ENCODE data around the gene SNPH. TPM values are rescaled to one million over a fixed set of nuclear protein-coding genes. Genes with fewer than 3 reads are reported as not detected.

Gene SNPH
- total RNA-seq, 2 experiments from 2014 or later = 12.8 to 13.0 TPM

GRCh38 chr20:1327827-1328679 is 62.0 kb downstream of the SNPH start:
- no peak for TF ChIP-seq CTCF (IDR thresholded peaks at IDR 0.05)
- peaks cover 32% of the 10 kb centered on the region for H3K36me3 Mint-ChIP-seq (ENCODE audit: low read depth)
- no peaks in the 10 kb centered on the region for H3K9me3 Mint-ChIP-seq
- no peak overlapping the region for H3K27ac Mint-ChIP-seq
- peaks cover 19% of the 10 kb centered on the region for H3K36me3 ChIP-seq (ENCODE audit: insufficient read depth, low read length)
- H3K27me3 ChIP-seq (ENCODE audit: control insufficient read depth in 1 of 2, insufficient read depth in 2 of 2, low read length in 2 of 2) = no peaks in the 10 kb centered on the region
- ChIA-PET POLR2A (interaction anchor here (1.5 kb wide), 1 partner anchor 107 kb away, joined by 4 read pairs; no protein-coding TSS in a partner anchor), CTCF (no interaction called here)
- H3K4me3 Mint-ChIP-seq = peak overlapping the region; percentile 35
- H3K9me3 ChIP-seq (ENCODE audit: control insufficient read depth in 1 of 2, insufficient read depth in 1 of 2, low read length in 2 of 2) = no peaks in the 10 kb centered on the region
- H3K27ac ChIP-seq (ENCODE audit: low read depth in 1 of 2, low read length in 2 of 2) = peak overlapping the region in 1 of 2 donors; percentile 23
- ATAC-seq (ENCODE audit: poor library complexity) (no peak), DNase-seq (peak in 2 of 14 experiments; percentile 9 to 20)
- H3K4me1 Mint-ChIP-seq (ENCODE audit: low read depth) = peaks cover 38% of the 10 kb centered on the region
- intact Hi-C loops (cut with DNase I, micrococcal nuclease) = loop anchor here (2.0 to 10.0 kb wide), 3 partner anchors 63 to 211 kb away; partner anchors contain the start of genes NSFL1C (in 1 of the 2), PSMF1 (in 1 of the 2) and SNPH (in 1 of the 2)
- H3K4me1 ChIP-seq (ENCODE audit: insufficient read depth, low read length) = peaks cover 60% of the 10 kb centered on the region
- no peak overlapping the region for H3K4me3 ChIP-seq (ENCODE audit: low read length)
- no peaks in the 10 kb centered on the region for H3K27me3 Mint-ChIP-seq

GRCh38 chr20:1328680-1329330 is 62.7 kb downstream of the SNPH start, which contains the start of gene SDCBP2:
Gene SDCBP2, minus strand, starts transcription at chr20:1329139. Its CDS starts 8,723 bp downstream, at chr20:1320416.
- H3K4me3 ChIP-seq (ENCODE audit: low read length) = no peak within 1 kb of the TSS
- peaks cover 60% of the 10 kb centered on the region for H3K4me1 ChIP-seq (ENCODE audit: insufficient read depth, low read length)
- peaks cover 38% of the 10 kb centered on the region for H3K36me3 Mint-ChIP-seq (ENCODE audit: low read depth)
- ChIA-PET POLR2A (no interaction called here), CTCF (interaction anchor here (1.6 kb wide), 1 partner anchor 138 kb away, joined by 5 read pairs; the partner anchor contains the start of gene NSFL1C)
- ATAC-seq (ENCODE audit: poor library complexity) = no peak
- DNase-seq = peak in 2 of 14 experiments; percentile 6 to 27
- no peak for TF ChIP-seq CTCF (IDR thresholded peaks at IDR 0.05)
- H3K4me3 Mint-ChIP-seq = peak within 1 kb of the TSS; percentile 35
- H3K9me3 ChIP-seq (ENCODE audit: control insufficient read depth in 1 of 2, insufficient read depth in 1 of 2, low read length in 2 of 2) = no peaks in the 10 kb centered on the region
- no peaks in the 10 kb centered on the region for H3K27me3 ChIP-seq (ENCODE audit: control insufficient read depth in 1 of 2, insufficient read depth in 2 of 2, low read length in 2 of 2)
- H3K36me3 ChIP-seq (ENCODE audit: insufficient read depth, low read length) = peaks cover 24% of the 10 kb centered on the region
- H3K4me1 Mint-ChIP-seq (ENCODE audit: low read depth) = peaks cover 38% of the 10 kb centered on the region
- peak within 1 kb of the TSS in 1 of 2 donors; percentile 23 for H3K27ac ChIP-seq (ENCODE audit: low read depth in 1 of 2, low read length in 2 of 2)
- intact Hi-C loops (cut with DNase I, micrococcal nuclease) = loop anchor here (5.0 to 10.0 kb wide), 2 partner anchors 64 to 212 kb away; partner anchors contain the start of genes PSMF1 (in 1 of the 2) and SNPH (in 1 of the 2)
- H3K27ac Mint-ChIP-seq = no peak within 1 kb of the TSS
- H3K27me3 Mint-ChIP-seq = no peaks in the 10 kb centered on the region
- no peaks in the 10 kb centered on the region for H3K9me3 Mint-ChIP-seq

- intact Hi-C loops (cut with DNase I, micrococcal nuclease) = no loop called here
- DNase-seq (peak in 12 of 14 experiments; percentile 18 to 80 (median 41)), ATAC-seq (ENCODE audit: poor library complexity) (peak; percentile 60)
- Histone ChIP-seq H3K36me3 (ENCODE audit: insufficient read depth, low read length) (peaks cover 33% of the 10 kb centered on the region), H3K9me3 (ENCODE audit: control insufficient read depth in 1 of 2, insufficient read depth in 1 of 2, low read length in 2 of 2) (no peaks in the 10 kb centered on the region), H3K27me3 (ENCODE audit: control insufficient read depth in 1 of 2, insufficient read depth in 2 of 2, low read length in 2 of 2) (no peaks in the 10 kb centered on the region), H3K27ac (ENCODE audit: low read depth in 1 of 2, low read length in 2 of 2) (peak overlapping the region; percentile 32 to 44), H3K4me1 (ENCODE audit: insufficient read depth, low read length) (peaks cover 49% of the 10 kb centered on the region), H3K4me3 (ENCODE audit: low read length) (no peak overlapping the region)
- Mint-ChIP-seq H3K4me3 (peak overlapping the region; percentile 79), H3K27me3 (no peaks in the 10 kb centered on the region), H3K27ac (no peak overlapping the region), H3K9me3 (no peaks in the 10 kb centered on the region), H3K36me3 (ENCODE audit: low read depth) (peaks cover 40% of the 10 kb centered on the region), H3K4me1 (ENCODE audit: low read depth) (peaks cover 43% of the 10 kb centered on the region)
- CTCF ChIA-PET = interaction anchor here (1.6 kb wide), 1 partner anchor 136 kb away, joined by 5 read pairs; the partner anchor contains the start of gene NSFL1C
- POLR2A ChIA-PET = interaction anchor here (0.9 kb wide), 2 partner anchors 59 to 62 kb away, joined by 3 read pairs; partner anchors contain the start of gene FKBP1A
- no peak for TF ChIP-seq CTCF (IDR thresholded peaks at IDR 0.05)
These were observed 64.2 kb downstream of the SNPH start for GRCh38 chr20:1330075-1330830.

Measured in CD4-positive, alpha-beta T cell (primary cell).